ENCODE data around the gene LIN37. TPM values are rescaled to one million over a fixed set of nuclear protein-coding genes. Genes with fewer than 3 reads are reported as not detected.

LIN37 gene, protein sequence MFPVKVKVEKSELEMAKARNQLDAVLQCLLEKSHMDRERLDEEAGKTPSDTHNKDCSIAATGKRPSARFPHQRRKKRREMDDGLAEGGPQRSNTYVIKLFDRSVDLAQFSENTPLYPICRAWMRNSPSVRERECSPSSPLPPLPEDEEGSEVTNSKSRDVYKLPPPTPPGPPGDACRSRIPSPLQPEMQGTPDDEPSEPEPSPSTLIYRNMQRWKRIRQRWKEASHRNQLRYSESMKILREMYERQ
- total RNA-seq: 10 to 100 TPM; 11.6 to 18.3 (median 15.6) TPM

DNA sequence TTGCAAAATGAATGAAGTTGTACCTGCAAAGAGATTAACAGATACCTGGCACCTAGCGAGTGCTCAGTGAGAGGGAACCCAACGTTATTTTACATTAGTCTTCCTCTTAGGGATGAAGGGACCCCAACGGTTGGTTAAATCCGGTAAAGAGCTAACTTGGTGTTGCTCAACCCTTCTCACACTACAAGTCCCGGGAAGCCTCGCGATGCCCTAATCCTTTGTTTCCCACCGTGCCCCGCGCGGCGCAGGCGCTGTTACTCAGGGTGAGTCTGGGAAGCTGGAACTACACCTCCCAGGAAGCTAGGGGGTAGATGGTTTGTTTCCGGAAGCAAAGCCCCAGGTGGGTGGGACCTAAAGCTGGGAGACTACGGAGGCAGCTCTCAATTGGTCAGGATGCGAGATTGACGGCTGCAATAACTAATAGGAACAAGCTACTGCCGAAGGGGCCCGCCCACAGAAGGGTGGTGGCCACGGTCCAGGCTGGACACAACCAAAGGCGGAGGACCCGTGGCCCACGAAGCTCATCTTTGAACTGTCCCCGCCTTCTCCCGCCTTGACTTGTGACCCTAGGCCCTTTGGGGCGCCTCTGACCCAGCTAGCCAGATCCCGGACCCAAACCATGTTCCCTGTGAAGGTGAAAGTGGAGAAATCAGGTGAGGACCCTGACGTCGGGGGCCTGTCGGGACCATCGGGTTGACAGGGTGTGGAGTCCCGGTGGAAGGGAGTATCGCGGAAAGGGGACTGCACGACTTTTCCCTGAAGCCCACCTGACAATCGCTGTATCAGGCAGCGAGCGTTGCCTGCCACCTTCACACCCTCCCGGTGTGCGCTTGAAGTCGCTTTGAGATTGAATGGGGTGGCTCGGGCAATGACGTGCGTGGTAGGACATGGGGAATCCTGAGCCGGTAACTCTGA lies at the start of gene LIN37:
TSS of gene LIN37 (plus strand) at position 471 of the 915 bp plus-strand sequence. CDS start at position 620, 149 bp downstream.
- TF ChIP-seq POLR2AphosphoS5 (IDR thresholded peaks at IDR 0.05) (peak; percentile 98), EP300 (IDR thresholded peaks at IDR 0.05) (no peak), POLR2A (IDR thresholded peaks at IDR 0.05; ENCODE audit: low read depth) (peak; percentile 82)
- TF ChIP-seq, protein P1, sequence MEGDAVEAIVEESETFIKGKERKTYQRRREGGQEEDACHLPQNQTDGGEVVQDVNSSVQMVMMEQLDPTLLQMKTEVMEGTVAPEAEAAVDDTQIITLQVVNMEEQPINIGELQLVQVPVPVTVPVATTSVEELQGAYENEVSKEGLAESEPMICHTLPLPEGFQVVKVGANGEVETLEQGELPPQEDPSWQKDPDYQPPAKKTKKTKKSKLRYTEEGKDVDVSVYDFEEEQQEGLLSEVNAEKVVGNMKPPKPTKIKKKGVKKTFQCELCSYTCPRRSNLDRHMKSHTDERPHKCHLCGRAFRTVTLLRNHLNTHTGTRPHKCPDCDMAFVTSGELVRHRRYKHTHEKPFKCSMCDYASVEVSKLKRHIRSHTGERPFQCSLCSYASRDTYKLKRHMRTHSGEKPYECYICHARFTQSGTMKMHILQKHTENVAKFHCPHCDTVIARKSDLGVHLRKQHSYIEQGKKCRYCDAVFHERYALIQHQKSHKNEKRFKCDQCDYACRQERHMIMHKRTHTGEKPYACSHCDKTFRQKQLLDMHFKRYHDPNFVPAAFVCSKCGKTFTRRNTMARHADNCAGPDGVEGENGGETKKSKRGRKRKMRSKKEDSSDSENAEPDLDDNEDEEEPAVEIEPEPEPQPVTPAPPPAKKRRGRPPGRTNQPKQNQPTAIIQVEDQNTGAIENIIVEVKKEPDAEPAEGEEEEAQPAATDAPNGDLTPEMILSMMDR (IDR thresholded peaks at IDR 0.05): peak in 2 of 3 experiments; percentile 12 to 44
- intact Hi-C loops (cut with DNase I): no loop called here
- no peaks in the 10 kb centered on the region for H3K27me3 ChIP-seq
- WGBS: under 1% methylated on average over 30 of the region's 45 CpGs
- no peaks in the 10 kb centered on the region for H3K9me3 ChIP-seq
- peak within 1 kb of the TSS; percentile 73 to 90 (median 82) for H3K4me3 ChIP-seq
- DNase-seq (ENCODE audit: extremely low spot score): peak; percentile 100
- H3K36me3 ChIP-seq: peaks cover 17 to 29% (median 23%) of the 10 kb centered on the region in 4 donors
- peaks cover 36 to 63% (median 53%) of the 10 kb centered on the region in 4 donors for H3K4me1 ChIP-seq
- H3K27ac ChIP-seq (replicated peaks in 1 of 4): peak within 1 kb of the TSS; percentile 83 to 91 (median 85)

DNA sequence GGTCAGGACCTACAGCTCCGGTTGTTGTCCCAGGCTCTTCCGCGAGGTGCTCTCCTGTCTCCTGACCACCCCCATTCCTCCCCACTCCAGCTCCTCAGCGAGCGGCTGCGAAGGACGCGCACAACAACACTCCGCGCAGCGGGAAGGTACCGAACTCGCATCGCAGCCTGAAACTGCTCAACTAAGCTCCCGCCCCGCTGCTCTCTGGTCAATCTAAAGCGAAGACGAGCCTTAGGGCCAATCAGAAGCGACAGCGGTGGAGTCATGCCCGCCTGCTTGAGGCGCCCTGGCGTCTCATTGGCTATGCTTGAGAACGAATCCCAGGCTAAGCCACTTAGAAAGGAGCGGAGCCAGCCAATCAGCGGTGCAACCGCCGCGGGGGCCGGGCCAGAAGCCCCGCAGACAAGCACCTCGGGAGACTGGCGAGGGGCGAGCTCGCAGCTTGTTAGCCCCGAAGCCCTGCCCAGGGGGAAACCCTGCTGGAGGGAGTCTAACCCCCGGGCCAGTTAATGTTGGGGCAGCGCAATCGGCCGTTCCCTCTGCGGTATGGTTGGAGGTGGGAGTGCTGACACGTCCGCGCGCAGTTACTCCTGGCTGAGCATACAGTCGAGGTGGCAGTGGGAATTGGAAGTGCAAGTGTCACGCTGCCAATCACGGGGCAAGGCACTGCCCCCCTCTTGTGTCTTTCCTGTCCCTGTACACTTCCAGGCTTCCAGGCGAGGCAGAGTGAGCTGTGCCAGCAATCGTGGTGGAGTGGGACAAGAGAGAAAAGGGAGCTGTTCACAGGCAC lies 46.0 kb upstream of the LIN37 start:
- Histone ChIP-seq H3K27me3 (peaks cover 0 to 14% (median 0%) of the 10 kb centered on the region in 4 donors), H3K9me3 (no peaks in the 10 kb centered on the region), H3K4me1 (peaks cover 11 to 16% (median 15%) of the 10 kb centered on the region in 4 donors), H3K36me3 (no peaks in the 10 kb centered on the region), H3K27ac (replicated peaks in 1 of 4) (peak overlapping the region; percentile 29 to 62 (median 42)), H3K4me3 (peak overlapping the region; percentile 62 to 91 (median 66))
- no peak for TF ChIP-seq EP300 (IDR thresholded peaks at IDR 0.05)
- no peak for TF ChIP-seq POLR2A (IDR thresholded peaks at IDR 0.05; ENCODE audit: low read depth)
- TF ChIP-seq, protein P1 (IDR thresholded peaks at IDR 0.05): peak in 1 of 3 experiments; percentile 11
- TF ChIP-seq POLR2AphosphoS5 (IDR thresholded peaks at IDR 0.05): peak; percentile 71 to 75
- 0% methylated on average over 19 of the region's 50 CpGs for WGBS
- intact Hi-C loops (cut with DNase I): loop anchor here (2.0 kb wide), 1 partner anchor 14 kb away; no protein-coding TSS in a partner anchor
- DNase-seq (ENCODE audit: extremely low spot score): peak; percentile 99

DNA sequence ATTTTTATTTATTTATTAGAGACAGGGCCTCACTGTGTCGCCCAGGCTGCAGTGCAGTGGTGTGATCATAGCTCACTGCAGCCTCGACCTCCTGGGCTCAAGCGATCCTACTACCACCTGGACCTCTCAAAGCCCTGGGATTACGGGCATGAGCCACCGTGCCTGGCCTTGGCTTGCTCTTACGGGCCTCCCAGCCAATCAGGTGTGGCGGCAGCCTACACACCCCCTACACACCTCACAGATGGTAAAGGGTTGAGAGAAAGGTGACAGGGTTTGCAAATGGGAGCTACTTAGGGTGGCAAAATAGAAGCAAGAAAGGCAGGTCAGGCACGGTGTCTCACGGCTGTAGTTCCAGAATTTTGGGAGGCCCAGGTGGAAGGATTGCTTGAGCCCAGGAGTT lies 45.0 kb upstream of the LIN37 start:
- intact Hi-C loops (cut with DNase I): loop anchor here (2.0 kb wide), 1 partner anchor 13 kb away; no protein-coding TSS in a partner anchor
- Histone ChIP-seq H3K9me3 (no peaks in the 10 kb centered on the region), H3K4me3 (peak overlapping the region in 2 of 4 donors; percentile 62 to 66), H3K27ac (replicated peaks in 1 of 4) (no peak overlapping the region), H3K36me3 (no peaks in the 10 kb centered on the region), H3K27me3 (peaks cover 0 to 14% (median 0%) of the 10 kb centered on the region in 4 donors), H3K4me1 (peaks cover 11 to 16% (median 15%) of the 10 kb centered on the region in 4 donors)
- no peak for TF ChIP-seq EP300 (IDR thresholded peaks at IDR 0.05)
- WGBS: 52% methylated on average over 9 of the region's 9 CpGs
- DNase-seq (ENCODE audit: extremely low spot score): no peak

DNA sequence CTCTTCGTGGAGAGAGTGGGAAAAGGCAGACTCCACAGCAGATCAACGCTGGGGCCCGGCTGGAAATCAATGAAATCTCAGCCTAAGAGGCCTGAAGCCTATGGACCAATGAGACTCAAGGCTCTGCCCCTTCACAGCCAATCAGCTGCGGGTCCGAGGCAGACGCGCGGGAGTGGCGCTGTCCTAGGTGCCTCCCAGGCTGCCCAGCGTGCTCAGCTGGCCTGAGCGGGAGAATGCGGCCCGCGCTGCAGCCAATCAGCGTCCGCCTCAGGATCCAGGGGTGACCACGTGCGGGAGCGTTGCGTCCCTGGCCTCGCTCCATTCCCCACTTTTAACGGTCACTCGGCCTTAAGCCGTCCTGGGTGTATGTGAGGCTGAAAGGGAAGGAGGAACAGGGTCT lies 44.2 kb upstream of the LIN37 start, which contains the start of gene ZBTB32:
TSS of gene ZBTB32 (plus strand) at position 341 of the 400 bp plus-strand sequence. CDS start 10,069 bp downstream, outside the sequence.
- TF ChIP-seq POLR2A (IDR thresholded peaks at IDR 0.05; ENCODE audit: low read depth) (no peak), EP300 (IDR thresholded peaks at IDR 0.05) (no peak), POLR2AphosphoS5 (IDR thresholded peaks at IDR 0.05) (no peak)
- TF ChIP-seq, protein P1 (IDR thresholded peaks at IDR 0.05): no peak
- no peak for DNase-seq (ENCODE audit: extremely low spot score)
- Histone ChIP-seq H3K36me3 (no peaks in the 10 kb centered on the region), H3K27ac (replicated peaks in 1 of 4) (no peak within 1 kb of the TSS), H3K27me3 (peaks cover 0 to 14% (median 0%) of the 10 kb centered on the region in 4 donors), H3K9me3 (no peaks in the 10 kb centered on the region), H3K4me3 (no peak within 1 kb of the TSS), H3K4me1 (peaks cover 11 to 16% (median 15%) of the 10 kb centered on the region in 4 donors)
- intact Hi-C loops (cut with DNase I): no loop called here
- WGBS: 26% methylated on average over 18 of the region's 24 CpGs

Measured in esophagus muscularis mucosa (tissue), 4 donors.